HG02623 (cell line): Measurements from ENCODE around the gene LMX1A.

Source experiments
- ATAC-seq: cut with Tn5 transposase; IDR thresholded peaks from one replicate; pipeline ENCODE4 v1.9.1; 2021; ENCODE audit warnings: moderate library complexity; ENCODE audit not compliant: unreplicated experiment

LMX1A gene

DNA sequence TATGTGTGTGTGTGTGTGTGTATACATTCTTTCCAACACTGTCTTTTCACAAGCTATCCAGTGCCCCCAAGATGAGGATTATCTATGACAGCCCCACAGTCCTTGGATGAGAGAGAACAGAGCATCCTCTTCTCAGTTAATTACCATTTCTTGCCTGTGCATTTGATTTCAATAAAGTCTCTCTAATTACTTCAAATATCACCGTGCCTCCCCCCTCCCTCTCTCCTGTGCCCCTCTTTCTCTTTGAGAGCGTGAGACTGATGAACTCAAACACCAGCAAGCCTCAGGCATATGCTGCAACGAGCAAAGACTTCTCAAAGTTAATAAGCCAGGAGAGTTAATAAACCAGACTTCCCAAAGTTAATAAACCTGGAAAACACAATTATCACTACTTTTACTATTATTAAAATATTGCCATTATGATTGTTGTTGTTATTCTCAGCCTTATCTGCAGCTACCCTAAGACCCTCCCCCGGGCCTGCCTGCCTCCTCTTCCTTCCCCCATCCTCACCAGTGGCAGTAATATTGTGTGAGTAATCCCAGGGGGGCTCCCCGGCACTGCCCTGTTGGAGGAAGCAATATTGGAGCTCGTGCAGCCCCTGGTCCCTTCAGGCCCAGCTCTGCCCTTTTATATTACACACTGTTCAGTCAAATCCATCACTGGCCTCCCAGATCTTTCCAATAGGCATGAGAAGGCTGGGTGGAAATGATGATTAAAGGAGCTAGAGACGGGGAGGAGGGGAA lies 30.9 kb downstream of the LMX1A start:
- no peak for ATAC-seq

DNA sequence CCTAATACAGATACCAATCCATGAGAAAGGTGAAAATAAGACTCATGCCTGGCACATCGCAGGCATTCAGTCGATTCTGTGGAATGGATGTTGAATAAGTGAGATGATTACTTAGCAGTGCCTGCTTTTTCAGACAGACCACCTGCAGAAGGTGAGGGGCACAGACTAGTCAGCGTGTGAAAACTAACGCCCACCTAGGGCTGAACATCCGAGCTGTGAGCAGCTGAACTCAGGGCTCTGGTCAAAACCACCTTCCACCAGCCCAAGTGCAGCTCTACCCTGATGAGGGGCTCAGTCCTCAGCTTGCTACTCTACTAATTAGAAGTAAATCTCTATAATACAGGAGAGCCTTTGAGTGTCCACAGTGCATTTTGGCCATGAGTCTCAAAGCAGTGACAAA lies 32.5 kb downstream of the LMX1A start:
- no peak for ATAC-seq

DNA sequence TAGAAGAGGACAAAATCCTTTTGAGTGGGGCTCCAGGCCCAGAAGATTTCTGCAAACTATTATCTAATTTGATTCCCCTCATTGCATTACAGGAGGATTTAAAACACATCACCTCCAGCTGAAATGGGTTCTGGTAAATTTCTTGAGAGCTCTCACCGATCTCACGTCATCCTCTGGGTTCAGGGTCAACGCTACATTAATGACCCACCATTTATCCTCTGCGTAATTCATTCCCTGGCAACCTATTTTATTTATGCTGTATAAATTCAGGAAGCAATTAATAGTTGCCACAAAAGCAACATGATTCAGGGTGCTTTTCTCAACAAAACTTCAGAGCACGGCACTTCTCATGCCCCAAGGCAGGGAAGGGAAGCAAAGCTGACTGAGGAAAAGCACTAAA lies 38.9 kb downstream of the LMX1A start:
- ATAC-seq, result no peak

DNA sequence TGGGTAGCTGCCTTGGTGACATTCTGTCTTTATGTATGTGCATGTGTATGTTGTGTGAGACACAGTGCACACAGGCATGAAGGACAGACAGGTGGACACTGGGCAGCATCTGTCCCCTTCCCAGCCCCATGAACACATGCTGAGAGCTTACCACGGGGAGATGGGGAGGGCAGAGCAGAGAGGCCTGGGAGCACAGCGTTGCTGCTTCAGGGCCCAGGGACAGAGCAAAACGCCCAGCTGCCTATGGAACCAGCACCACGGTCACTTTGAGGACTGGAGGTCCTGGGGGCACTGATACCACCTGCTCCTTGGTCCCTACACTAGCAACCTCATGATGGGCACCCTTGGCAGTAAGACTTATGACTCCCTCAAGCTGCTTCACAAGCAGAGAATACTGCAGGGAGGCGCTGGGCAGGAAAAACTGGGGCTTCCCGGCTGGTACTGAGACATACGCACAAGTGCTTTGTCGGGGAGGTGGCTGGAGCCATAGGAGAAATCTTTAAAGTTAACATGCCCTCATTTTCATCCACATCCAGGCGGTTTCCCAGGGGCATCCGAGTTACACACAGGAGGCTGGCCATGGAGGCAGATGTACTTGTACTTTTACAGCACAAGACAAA lies 40.3 kb downstream of the LMX1A start:
- no peak for ATAC-seq

DNA sequence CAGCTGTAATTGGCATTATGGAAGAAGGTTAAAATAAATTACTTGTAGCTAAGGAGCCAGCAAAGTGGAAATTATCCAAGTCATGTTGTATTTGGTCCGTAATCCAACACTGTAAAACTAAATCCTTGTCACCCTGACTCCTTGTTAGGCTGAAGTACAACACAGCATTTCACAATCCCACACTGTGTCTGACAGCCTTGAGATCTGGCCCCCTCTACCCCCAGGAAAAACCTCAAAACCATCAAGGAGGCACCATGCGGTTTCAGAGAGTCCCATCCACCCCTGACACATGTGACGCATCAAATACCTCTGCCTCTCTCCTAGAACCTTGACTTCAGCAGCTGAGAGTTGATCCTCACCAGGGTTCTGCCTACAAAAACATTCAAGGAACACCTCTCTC lies 41.0 kb downstream of the LMX1A start:
- no peak for ATAC-seq

DNA sequence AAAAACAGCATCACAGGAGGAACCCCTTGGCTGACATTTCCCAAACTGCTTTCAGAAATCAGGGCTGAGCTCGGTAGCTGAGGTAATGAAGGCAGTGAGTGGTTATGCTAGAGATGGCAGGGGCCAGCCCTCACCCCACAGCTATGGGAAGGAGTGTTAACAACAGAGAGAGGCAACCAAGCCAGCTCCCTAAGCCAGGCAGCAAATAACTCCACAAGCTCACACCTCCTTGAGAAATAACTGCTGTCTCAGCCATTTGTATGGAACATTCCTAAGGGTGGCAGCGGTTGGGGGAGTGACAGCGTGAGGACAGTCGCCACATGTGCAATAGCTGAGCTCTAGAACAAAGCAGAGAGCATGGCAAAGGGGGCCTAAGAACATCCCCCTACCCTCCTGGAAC lies 42.6 kb downstream of the LMX1A start:
- no peak for ATAC-seq

DNA sequence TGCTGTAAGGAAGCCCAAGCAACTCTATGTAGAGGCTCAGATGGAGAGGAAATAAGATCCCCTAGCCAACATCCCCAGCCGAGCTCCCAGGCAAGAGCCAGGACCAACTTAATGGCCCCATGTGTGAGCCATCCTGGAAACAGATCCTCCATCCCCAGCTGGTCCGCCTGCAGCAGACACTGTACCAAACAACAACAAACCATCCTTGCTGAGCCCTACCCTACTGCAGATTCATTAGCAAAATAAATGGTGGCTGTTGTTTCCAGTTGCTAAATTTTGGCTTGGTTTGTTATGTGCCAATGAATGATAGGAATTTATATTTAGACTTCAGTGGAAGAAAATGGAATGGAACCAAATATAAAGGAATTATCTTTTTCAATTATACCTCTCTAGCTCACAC lies 43.9 kb downstream of the LMX1A start:
- ATAC-seq, result no peak

DNA sequence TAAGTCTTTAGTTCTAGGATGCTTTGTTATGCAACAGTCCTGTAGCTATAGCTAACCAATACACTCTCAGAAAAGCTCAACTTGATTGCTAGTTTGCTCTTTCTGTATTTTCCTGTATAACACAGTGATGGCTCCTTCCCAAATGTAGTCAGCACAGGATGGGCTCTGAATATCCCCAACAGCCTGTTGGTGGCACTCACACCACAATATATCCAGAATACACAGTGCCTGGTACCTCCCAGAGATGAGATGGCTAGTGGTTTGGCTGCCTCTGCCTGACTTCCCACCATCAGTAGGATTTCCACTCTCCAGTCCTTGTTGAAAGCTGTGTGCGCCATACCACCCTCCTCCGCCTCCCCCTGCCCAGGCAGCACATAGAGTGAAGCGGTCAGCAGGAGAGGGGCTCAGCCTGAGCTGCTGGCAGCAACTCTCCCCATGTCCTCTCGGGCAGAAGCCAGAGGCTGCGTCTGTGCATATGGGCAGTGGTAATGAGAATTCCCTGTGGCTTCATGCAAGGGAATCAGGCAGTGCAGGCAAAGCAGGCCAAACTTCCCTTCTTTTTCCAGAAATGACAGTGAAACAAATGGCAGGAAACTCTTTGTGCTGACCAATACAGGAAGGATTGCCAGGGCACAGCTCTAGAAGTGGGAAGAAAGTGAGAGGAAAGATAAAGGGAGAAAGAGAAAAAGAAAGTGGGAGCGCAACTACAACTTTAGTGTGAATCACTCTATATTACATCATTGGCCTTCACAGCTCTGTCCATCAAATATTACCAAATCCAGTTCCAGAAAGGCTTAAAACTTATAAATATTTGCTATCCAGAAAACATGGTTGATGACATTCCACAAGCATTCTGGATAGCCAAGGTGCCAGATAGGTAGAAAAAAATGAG lies 49.7 kb downstream of the LMX1A start:
- ATAC-seq, result no peak

DNA sequence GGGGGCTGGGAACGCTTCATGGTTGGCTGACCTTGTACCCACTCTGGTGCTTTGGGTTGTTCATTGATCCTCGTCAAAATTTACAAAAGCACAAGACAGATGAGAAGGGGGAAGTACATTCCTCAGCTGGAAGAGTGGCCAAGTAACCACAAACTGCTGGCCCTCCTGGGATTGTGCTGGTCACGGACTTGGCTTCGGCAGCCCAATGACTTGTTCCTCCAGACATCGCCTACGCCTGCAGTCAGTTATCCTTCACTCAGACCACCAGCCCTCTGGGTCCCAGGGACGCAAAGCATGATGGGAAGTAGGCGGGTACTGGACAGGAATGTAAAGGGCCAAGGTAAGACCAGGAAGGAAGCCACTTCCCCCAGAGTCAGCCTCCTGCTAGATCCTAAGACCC lies 53.1 kb downstream of the LMX1A start:
- no peak for ATAC-seq

DNA sequence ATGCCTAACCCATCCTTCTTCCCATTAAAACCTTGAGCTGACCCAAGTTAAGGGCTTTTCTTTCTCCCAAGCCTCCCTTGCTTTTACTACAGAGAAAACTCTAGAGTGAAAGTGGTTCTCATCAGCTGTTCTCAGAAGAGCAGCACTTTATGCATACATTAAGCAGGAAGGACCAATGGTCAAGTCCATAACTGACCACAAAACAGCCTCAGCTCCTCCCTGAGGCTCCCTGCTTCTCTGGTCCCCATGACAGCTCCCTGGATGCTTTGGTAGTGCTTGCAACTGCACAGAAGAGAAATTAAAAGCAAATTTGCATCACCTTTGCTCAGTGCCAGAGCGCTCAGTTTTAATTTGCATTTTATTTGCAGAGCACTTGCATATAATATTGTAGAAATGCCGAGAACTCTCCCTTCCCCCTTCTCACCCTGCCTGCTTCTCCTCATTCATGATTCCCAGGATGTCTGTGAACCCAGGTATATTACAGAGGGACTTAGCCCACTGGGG lies 56.1 kb downstream of the LMX1A start:
- no peak for ATAC-seq

DNA sequence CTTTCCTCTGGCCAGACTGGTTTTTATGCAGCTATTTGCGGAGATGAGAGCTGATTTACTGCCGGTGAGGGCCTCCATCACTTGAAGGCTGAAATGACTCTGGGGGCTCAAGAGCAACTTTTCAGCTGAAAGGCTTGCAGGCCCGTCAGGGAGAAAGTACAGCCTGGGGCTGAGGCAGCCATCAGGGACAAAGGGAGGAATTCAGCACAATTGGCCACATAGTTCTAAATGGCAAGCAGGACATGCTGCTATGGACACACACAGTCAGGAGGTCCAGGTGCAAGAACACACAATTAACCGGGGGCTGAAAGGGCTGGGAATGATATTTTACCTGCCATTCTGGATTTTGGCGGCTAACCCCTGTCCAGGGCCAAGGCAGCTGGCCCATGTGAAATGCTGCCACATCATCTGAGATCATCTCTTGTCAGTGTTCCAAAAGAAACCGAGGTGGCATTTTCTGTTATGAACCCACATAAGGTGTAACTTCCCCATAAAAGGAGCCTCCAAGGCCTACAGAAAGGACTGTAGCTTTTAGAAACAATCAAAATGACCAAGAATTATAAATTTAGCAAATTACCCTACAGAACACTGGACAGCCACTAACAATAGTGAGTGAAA lies 58.2 kb downstream of the LMX1A start:
- no peak for ATAC-seq

DNA sequence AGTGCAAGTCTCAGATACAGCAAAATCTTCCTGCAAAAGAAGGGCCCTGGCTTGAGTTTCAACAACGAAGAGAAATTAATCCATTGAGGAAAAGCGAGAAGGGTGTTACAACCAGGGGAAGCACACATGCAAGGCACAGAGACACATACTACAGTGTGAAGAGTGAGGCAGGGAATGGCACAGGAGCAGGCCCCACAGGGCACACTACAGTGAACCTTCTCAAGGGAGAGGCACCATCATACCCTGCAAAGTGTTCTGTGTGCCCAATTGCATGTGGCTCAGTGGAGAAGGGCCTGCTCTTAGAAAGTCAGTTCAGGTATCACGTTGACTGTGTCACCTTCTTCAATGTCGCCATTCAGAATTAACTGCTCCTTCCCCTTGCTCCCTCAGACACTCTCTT lies 60.3 kb downstream of the LMX1A start:
- no peak for ATAC-seq

DNA sequence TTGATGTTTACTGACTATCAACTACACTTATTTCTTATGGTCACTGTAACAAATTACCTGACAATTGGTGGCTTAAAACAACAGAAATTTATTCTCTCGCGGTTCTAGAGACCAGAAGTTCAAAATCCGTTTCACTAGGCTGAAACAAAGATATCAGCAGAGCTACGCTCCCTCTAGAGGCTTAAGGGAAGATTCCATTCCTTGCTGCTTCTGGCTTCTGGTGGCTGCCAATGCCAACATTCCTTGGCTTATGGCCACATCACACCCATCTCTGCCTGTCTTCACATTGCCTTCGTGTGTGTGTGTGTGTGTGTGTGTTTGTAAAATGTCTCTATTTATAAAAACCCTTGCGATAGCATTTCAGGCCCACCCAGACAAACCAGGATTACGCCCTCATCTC lies 66.4 kb downstream of the LMX1A start:
- no peak for ATAC-seq

DNA sequence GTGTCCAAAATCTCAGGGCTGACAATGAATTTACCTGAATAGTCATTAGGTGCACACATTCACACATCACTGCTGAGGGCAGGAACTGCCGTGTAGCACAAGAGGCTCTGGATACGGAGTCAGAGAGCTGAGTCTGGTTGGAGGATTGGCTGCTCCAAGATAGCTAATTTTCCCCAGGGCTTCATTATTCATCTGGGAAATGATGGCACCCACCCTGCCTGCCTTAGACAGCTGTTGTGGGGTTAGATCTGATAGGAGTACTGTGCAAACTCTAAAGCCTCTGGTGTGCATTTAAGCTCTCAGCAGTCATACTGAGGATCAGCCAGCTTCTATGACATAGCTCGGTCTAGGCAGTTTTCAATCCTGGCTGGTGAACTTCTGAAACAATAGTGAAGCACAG lies 67.0 kb downstream of the LMX1A start:
- ATAC-seq, result no peak

DNA sequence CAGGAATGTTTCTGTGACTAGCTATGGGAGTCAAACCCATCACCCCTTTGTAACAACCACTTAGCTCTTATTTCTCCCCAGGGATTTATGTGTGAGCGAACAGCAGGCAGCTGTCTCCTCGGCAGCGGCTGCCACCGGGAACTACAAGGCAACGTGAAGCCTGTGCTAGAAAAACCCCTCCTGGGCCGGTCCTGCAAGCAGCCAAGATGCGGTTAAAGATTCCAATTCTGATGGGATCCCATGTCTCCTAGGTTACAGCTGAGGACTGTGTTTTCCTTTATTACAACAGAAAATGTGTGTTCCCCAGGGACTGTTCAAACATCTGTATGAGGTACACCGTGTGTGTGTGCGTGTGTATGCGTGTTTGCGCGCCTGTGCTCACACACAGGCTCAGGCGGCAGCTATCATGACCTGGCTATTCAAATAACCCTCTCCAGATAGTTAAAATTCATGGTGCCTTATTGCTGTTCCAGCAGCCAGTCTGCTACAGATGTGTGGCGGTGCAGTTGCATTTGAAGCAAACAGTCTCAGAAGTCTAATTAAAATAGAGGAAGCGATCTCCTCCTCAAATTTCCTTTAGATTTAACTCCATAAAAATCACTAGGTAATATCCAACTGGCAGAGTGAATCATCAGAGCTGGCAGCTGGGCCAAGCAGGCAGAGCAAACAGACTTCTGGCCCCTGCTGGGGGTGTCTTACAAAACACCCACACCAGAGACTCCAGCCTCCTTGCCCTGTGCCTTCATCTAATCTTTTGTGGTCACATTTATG lies 68.0 kb downstream of the LMX1A start:
- ATAC-seq, result no peak

DNA sequence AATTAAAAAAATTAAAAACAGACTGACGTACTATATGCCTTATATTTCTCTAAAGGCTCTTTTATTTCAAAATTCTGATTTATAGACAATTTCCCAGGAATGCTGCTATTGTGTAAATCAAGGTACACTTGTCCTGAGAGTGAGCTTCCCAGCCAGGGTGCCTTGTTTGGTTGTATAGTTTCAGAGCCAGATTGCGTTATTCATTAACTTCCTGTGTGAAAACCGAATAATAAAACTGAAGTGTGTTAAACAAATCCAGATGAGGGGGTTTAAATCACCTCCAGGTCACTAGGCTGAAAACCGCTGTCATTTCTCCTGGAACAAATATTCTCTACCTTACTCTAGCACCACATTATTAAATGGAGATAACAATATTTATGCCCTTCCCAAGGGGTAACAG lies 68.7 kb downstream of the LMX1A start:
- no peak for ATAC-seq

DNA sequence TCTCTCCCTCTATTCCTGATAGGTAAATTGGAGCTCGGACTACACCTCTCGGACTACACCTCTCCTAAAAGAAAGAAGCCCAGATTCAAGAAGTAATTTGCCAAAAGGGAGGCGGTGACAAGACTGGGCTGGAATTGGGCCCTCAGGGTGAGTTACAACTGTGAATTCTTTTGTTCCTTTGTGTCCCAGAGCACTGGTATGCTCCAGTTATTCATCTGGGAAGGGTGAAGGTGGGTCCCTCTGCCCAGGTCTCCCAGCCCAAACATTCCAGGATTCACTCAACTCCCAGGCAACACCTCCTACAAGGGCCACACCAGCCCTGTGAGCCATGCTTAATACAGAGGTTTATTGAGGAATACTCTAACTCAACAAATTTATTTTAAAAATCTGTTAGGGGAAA lies 69.2 kb downstream of the LMX1A start:
- ATAC-seq, result no peak

DNA sequence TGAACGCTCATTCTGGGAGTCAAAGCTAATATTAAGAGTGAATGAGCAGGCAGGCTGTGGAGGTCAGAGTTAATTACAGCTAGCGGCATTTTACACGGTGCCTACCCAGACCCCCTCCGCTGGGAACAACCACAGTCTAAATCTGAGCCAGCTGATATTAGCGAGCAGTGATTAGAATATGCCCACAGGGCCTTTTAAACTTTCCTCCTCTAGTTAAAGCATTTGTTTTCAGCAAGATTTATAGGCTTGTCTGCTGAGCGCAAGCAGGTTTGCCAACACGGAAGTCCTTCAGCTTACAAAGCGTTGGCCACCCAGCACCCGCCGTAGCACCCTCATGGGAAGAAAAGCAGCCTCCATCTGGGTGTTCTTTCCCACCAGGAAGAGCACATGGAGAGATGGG lies 72.1 kb downstream of the LMX1A start:
- no peak for ATAC-seq

DNA sequence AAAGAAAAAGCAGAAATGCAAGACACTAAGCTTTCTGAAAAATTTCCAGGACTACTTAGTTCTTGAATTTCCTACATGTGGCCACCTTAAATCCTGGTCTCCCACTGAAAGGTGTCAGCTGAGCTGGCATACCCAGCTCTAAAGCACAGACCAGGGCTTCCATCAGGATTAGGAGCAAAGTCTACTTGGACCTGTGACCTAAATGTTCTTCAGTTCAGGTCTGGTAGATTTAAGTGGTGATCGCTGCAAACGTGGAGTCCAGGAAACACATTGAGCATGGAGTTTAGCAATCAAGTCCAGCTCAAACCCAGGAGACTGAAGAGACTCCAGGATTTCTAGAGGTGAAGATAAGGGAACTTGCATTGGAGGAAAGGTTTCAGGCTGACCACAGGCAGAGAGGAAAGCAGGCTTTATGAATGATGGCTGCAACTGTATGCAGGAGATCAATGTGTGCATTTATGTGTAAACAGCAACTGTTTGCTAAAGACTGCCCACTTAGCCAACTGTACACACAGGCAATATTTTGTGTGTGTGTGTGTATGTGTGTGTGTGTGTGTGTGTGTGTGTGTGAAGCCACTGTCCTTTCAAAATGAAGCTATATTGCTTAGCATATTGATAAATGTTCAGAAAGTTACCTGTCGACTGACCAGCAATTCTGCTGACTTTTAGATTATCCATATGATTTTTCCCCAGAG lies 75.2 kb downstream of the LMX1A start:
- ATAC-seq, result no peak

DNA sequence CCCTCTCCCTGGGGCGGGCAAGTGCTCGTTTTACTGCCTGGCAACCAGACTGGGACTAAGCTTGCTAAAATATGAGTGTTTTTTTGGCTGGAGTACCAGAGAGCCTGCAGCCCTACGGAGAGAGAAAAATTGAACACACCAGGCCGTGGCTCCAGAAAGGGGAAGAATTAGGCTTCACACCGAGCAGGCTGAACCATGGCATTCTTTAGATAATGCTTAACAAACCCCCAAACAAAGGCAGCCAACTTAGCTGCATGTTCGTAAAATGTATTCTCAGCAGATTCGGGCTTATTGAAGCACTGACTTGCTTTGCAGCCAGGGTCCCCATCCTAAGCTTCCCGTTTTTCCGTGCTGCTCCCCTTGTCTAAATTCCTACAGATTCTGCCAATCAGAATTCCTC lies 76.6 kb downstream of the LMX1A start:
- no peak for ATAC-seq
